ENCODE measurements around the gene LETM1.

GRCh38 chr4:1839282-1839681, 16.7 kb downstream of the LETM1 start:
- no peak for TF ChIP-seq CTCF (IDR thresholded peaks at IDR 0.05; ENCODE audit: extremely low read depth in 1 of 2, insufficient read depth in 1 of 2, low read depth in 1 of 2, low read length in 2 of 2)
- TF ChIP-seq MYC (IDR thresholded peaks at IDR 0.05; ENCODE audit: low read depth, low read length), result no peak
- no peak for TF ChIP-seq POLR2A (IDR thresholded peaks at IDR 0.05; ENCODE audit: low read depth, low read length)
- TF ChIP-seq EZH2 (IDR thresholded peaks at IDR 0.05; ENCODE audit: borderline replicate concordance, low read depth, low read length, severe bottlenecking), result no peak
- no peak for TF ChIP-seq POLR2AphosphoS5 (IDR thresholded peaks at IDR 0.05; ENCODE audit: insufficient read depth, low read depth, low read length)

All from endothelial cell of umbilical vein (primary cell).